GM12892 (cell line): Measurements from ENCODE around the gene CST8.

Experiments
- DNase-seq: peaks from one replicate; pipeline ENCODE4 v3.0.0; 2011; ENCODE audit not compliant: insufficient read length
- FAIRE-seq: peaks from 2 replicates; lab custom pipeline; 2011; peaks lifted over from hg19 to GRCh38; lab: Jason Lieb, UNC
- POLR2A ChIP-seq: IDR thresholded peaks from 2 replicates; pipeline ENCODE4 v1.6.1; 2011; ENCODE audit warnings: low read depth, low read length, control low read depth
- POLR2AphosphoS5 ChIP-seq: IDR thresholded peaks from 2 replicates; pipeline ENCODE4 v1.6.1; 2011; ENCODE audit warnings: low read depth, low read length, control low read depth
- TAF1 ChIP-seq: IDR thresholded peaks from 2 replicates; pipeline ENCODE4 v1.6.1; 2011; ENCODE audit warnings: low read depth, mild to moderate bottlenecking, control low read depth, low read length, borderline replicate concordance

Gene CST8

DNA sequence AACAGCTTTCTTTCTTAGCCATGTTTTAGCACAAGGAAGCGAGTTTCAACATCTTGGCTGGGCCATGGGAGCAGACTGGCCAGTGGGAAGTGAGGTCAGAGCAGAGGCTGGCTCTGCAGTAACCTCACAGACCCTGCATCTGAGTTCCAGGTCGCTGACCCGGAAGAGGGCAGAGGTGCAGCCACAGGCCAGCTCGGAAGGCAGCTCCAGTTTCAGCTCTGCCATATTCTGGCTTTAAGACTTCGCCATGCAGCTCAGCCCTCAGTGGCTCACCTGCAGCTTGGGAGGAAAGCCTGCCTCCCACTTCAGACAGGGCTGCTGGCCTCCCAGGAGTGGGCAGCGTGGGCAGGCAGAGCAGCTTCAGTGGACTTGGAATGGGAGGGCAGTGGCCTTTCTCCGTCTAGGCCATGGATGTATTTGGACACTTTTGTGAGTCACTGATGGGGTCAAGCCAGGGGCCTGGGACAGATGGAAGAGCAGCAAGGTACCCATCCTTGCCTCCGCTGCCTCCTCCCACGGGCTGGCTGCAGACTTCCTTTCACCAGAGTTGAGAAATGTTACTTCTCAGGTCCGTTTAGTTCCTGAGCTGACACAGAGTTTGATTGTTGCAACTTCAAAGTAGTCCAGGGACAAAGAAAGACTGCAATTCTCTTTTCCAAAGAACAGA, 18.5 kb downstream of the CST8 start:
- no peak for FAIRE-seq
- no peak for DNase-seq
- TF ChIP-seq POLR2A (no peak), TAF1 (no peak), POLR2AphosphoS5 (no peak)

DNA sequence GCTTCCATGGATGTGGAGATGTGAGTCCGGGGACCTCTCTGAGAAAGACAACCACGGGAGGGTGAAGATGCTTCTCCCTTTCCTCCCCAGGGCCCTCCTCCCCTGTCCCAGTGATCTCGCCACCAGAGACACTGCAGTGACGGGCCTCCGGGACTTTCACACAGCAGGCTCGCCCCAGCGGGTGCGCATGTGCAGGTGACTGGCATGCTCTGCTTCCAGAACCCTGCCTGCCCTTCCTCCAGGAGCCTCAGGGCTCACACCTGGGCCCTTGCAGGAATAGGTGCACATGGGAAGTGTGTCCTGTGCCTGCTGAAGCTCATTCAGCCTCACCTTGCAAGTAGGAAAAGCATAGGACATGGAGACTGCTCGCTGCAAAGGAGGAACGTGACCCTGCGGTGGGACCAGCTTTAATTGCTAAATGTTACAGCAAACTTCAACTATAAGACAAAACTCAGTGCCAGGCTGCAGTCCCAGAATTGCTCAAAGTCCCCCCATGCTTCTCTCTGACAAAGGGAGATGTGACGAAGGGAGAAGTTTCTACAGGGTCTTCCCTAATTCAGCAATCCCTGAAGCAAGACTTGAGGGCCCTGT, 19.2 kb downstream of the CST8 start:
- TF ChIP-seq TAF1 (no peak), POLR2AphosphoS5 (no peak), POLR2A (no peak)
- no peak for FAIRE-seq
- no peak for DNase-seq

DNA sequence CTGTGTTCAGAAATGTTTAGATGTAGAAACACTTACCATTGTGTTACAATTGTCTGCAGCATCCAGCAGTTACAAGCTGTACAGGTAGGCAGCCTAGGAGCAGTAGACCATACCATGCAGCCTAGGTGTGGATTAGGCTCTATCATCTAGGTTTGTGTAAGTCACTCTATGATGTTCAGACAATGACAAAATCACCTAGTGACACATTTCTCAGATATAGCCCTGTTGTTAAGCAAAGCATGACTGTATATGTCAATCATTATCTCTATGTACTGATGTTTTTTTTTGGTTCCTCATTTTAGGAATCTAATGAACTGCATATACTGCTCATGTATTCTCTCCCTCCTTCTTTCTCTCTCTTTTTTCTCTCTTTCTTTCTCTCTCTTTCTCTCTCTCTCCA, 22.2 kb downstream of the CST8 start:
- no peak for DNase-seq
- TF ChIP-seq TAF1 (no peak), POLR2AphosphoS5 (no peak), POLR2A (no peak)
- FAIRE-seq = no peak

DNA sequence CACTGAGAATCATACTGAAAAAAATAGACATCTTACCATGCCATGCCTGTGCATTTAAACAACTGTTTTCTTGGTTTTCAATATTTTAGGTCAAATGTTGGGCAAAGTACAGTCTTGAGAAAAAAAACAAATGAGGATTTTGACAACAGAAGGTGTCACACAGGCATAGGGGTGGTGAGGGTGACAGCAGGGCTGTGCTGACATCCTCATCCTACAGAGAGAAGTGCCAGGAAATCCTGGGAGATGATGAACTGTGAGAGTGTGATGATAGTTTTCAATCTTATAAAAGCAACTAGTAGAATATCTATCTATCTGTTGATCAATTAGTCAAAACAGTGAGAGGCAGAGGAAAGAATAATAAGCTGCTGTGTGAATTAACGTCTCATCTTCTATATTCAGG, 23.9 kb downstream of the CST8 start:
- TF ChIP-seq POLR2A (no peak), TAF1 (no peak), POLR2AphosphoS5 (no peak)
- no peak for FAIRE-seq
- no peak for DNase-seq

DNA sequence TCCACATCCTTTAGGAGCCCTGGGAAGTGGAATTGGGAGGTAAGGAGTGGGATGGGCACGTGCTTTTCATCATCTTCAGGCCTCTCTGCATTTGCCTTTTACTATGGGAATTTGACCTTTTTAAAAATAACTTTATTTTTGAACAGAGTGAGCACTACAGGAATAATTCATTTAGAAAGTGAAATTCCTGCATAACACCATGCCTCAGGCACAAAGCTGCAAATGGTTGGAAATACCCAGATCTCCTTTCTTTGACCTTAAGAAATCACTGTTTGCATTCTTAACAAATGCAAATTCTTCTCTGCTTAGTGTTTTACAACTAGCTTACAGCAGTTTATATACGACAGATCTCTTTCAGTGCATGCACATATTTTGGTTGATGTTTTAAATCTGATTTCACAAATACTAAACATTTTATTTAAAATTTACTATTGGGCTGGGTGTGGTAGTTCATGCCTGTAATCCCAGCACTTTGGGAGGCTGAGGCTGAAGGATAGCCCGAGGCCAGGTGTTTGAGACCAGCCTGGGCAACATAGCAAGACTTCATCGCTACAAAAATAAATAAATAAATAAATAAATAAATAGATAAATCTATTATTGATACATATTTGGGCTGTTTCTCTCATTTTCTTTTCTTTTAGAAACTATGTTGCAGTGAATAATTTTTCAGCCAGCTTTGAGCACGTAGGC, 24.5 kb downstream of the CST8 start:
- no peak for DNase-seq
- no peak for FAIRE-seq
- TF ChIP-seq POLR2A = no peak
- TF ChIP-seq POLR2AphosphoS5 = no peak
- TF ChIP-seq TAF1 = no peak

DNA sequence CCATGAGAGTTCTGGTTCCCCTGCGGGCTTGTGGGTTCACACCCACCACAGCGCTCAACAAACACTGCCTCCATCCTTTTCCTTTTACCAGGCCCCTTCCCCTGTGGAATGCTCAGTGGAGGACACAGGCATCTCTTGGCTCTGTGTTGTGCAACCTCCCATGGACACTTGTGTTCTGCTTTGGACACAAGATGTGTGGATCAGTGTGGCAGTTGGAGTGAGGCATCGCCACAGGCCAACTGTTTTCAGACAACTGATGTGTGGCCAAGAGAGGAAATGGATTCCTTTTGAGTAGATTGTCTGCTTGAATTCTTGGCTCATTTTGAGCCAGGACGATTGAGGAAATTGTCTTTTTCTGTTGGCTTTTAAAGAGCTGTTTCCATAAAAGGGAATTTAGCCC, 26.8 kb downstream of the CST8 start:
- TF ChIP-seq POLR2AphosphoS5 (no peak), TAF1 (no peak), POLR2A (no peak)
- FAIRE-seq = no peak
- DNase-seq = no peak

DNA sequence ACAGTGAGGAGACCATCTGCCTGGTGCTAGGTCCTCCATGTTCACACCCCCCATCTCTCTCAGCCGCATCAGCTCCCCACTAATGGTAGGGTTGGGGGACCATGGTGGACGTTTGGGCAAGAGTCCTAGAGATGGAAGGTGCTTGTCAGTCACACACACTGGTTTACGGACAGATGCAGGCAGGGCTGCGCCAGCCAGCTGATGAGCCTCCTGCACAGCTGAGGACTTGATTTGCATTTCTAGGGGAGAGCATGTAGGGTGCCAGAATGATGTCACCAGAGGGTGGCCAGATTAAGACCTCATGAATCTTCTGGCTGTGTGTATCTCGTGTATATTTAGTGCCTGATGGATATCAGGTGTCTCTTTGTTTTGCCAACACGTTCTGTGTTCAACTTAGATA, 28.6 kb downstream of the CST8 start:
- FAIRE-seq = no peak
- no peak for TF ChIP-seq POLR2AphosphoS5
- DNase-seq = no peak

DNA sequence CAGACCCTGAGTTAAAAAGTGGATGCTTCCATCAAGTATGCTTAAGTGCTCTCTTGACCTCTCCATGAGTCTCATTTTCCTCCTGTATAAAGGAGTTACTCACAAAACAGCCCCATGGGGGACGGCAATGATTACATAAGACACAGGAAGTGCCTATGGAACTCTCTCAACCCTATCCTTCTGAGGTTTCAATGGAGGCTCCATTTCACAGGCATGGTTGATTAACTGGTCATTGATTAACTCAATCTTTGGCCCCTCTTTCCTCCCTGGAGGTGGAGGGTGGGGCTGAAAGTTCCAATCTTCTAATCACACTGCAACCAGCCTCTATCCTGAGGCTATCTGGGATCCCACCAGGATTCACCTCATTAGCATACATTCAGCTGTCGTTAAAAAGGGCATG, 29.3 kb downstream of the CST8 start:
- TF ChIP-seq POLR2A = no peak
- no peak for TF ChIP-seq TAF1
- no peak for TF ChIP-seq POLR2AphosphoS5
- FAIRE-seq (no peak), DNase-seq (no peak)

DNA sequence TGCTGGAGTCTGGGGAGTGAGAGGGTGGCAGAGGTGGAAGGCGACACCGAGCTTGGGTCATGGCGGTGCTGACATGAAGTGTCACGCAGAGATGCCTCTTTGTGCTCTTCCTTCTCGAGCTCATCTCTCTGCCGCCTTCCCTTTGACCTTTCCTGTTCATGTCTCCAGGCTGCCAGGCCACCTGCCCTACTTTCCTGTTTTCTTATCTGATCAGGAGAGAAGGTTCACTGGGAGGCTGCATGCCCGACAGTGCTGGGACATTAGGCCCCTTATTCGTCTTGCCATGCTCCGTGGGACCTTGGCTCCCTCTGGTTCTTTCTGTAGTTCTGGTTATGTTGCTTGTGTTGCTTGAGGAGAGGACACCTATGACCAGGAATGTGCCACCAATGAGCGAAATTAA, 33.2 kb downstream of the CST8 start:
- TF ChIP-seq POLR2A = no peak
- no peak for TF ChIP-seq TAF1
- no peak for TF ChIP-seq POLR2AphosphoS5
- DNase-seq (no peak), FAIRE-seq (no peak)

DNA sequence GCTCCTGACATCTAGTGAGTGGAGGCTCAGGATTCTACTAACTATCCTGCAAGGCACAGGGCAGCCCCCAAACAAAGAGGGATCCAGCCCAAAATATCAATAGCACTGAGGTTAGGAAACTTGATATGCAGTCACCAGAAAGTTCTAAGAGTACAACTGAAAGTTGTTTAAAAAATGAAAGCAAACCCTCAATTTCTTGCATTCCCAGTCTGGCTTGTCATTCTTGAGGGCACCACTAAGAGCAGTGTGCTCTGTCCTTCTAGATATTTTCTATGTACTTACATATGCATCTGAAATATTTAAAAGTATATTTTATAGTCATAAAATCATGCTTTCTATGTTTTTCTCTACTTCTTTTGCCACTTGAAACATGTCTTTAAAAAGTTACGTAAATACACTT, 35.9 kb downstream of the CST8 start:
- no peak for TF ChIP-seq POLR2AphosphoS5
- TF ChIP-seq TAF1 = no peak
- TF ChIP-seq POLR2A = no peak
- DNase-seq (no peak), FAIRE-seq (no peak)

DNA sequence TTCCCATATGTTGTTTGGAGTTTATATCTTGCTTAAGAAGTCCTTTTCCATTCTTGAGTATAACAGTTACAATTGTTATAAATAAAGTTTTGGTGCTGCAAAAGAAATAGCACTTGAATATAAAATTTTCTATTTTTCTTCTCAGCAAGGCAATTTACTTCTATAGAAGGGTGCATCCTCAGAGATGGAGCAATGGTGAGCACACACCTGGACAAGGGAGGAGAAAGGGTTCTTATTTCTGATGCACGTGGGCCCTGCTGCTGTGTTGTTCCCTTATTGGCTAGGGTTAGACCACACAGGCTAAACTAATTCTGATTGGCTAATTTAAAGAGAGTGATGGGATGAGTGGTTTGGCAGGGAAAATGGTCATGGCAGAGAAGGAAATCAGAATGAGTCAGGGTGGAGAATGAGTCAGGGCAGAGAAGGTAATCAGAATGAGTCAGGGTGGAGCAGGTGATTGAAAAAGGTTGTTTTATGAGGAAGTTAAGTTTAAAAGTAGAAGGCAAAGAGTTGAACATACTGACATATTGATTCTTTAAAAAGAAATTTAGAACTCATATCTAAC, 38.0 kb downstream of the CST8 start:
- TF ChIP-seq TAF1 (no peak), POLR2A (no peak), POLR2AphosphoS5 (no peak)
- FAIRE-seq = no peak
- no peak for DNase-seq

DNA sequence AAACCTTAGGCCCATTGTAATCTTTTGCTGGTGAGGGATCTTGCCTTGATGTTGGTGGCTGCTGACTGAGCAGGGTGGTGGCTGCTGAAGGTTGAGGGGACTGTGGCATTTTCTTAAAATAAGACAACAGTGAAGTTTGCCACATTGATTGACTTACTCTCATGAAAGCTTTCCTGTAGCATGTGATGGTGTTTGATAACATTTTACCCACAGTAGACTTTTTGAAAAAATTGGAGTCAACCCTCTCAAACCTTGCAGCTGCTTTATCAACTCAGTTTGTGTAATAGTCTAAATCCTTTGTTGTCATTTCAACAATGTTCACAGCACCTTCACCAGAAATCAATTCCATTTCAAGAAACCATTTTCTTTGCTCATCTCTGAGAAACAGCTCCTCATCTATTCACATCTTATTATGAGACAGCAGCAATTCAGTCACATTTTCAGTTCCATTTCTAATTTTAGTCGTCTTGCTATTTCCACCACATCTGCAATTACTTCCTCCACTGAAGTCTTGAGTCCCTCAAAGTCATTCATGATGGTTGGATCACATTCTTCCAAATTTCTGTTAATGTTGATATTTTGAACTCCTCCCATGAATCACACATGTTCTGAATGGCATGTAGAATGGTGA, 40.1 kb downstream of the CST8 start:
- peak; percentile 80 for FAIRE-seq
- TF ChIP-seq POLR2AphosphoS5 (no peak), TAF1 (no peak)
- no peak for DNase-seq
